PFSK-1 (cell line): ENCODE results near the gene CD160.

Experiments
- FOXP2 ChIP-seq: optimal IDR thresholded peaks from 2 replicates; pipeline ENCODE3; 2011; ENCODE audit warnings: borderline replicate concordance, control low read depth, inconsistent platforms; ENCODE audit not compliant: insufficient read depth; ENCODE audit errors: extremely low read length, extremely low read depth
- POLR2AphosphoS5 ChIP-seq: IDR thresholded peaks from 2 replicates; pipeline ENCODE4 v1.6.1; 2012; ENCODE audit warnings: low read depth, mild to moderate bottlenecking, control low read depth, low read length, moderate library complexity
- REST ChIP-seq, 2 experiments: IDR thresholded peaks; 2 replicates each; pipeline versions ENCODE4 v1.6.1 to v1.8.0; 2011 to 2012; ENCODE audit warnings: low read depth in 2 of 2, low read length in 2 of 2, control low read depth in 1 of 2, inconsistent platforms in 1 of 2, mild to moderate bottlenecking in 1 of 2, moderate library complexity in 1 of 2; ENCODE audit not compliant: insufficient read depth in 1 of 2
- SIN3A ChIP-seq: IDR thresholded peaks from 2 replicates; pipeline ENCODE4 v1.6.1; 2012; ENCODE audit warnings: mild to moderate bottlenecking, low read length, moderate library complexity, borderline replicate concordance; ENCODE audit not compliant: insufficient read depth
- TAF1 ChIP-seq: IDR thresholded peaks from 2 replicates; pipeline ENCODE4 v1.6.1; 2012; ENCODE audit warnings: low read length, control low read depth, borderline replicate concordance; ENCODE audit not compliant: insufficient read depth

Gene CD160

GRCh38 chr1:145695821-145696629 is 23.3 kb upstream of the CD160 start:
- TF ChIP-seq REST (IDR thresholded peaks at IDR 0.05; ENCODE audit: insufficient read depth in 1 of 2, low read depth in 2 of 2, low read length in 2 of 2) = no peak
- no peak for TF ChIP-seq TAF1
- TF ChIP-seq FOXP2 = no peak
- TF ChIP-seq SIN3A = no peak
- TF ChIP-seq POLR2AphosphoS5 = no peak

GRCh38 chr1:145696630-145696960 is 22.7 kb upstream of the CD160 start:
- TF ChIP-seq REST (IDR thresholded peaks at IDR 0.05; ENCODE audit: insufficient read depth in 1 of 2, low read depth in 2 of 2, low read length in 2 of 2) = no peak
- TF ChIP-seq POLR2AphosphoS5 = no peak
- TF ChIP-seq TAF1 = no peak
- no peak for TF ChIP-seq SIN3A
- TF ChIP-seq FOXP2 = no peak

DNA sequence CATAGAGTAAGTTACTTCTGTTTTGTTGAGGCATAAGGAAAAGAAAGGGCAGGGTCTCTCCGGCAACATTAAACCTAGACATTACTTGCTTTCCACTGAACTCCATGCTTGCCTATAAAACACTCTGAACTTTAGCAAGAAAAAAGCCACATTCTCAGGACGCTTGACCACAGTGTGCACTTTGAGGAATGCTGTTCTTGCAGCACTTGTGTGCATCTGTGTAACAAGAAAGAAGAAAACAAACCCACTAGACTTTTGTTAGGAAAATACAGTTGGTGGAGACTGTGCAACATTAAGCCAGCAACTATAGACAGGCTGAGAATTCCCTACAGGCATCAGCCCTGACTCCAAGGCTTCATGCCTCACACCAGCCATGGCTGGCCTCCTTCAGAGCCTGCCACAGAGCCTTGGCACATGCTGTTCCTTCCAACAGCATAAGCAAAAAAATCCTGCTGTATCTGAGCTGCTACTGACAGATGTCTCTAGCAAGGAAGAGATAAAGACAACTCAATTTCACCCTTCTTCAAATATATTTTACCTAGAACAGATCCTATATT is 17.9 kb upstream of the CD160 start:
- no peak for TF ChIP-seq TAF1
- TF ChIP-seq POLR2AphosphoS5 = no peak

DNA sequence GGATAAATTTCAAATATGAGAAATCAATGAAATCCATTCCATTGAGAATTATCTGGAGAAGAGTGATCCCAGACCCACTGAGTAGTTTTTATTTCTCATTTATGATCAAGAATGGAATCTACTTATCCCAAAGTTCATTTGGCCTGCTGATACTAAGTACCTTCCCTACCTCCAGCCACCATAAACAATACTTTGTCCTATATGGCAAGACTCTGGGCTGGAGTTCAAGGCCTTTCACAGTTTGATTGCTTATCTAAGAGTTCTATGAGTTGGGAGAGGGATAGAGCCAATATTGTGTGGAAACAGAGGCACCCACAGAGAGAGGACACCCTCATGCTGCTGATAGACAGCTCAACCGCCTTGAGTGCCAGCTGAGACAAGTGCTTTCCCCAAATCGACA is 17.2 kb upstream of the CD160 start:
- no peak for TF ChIP-seq FOXP2
- TF ChIP-seq SIN3A = no peak
- no peak for TF ChIP-seq TAF1
- TF ChIP-seq REST (IDR thresholded peaks at IDR 0.05; ENCODE audit: insufficient read depth in 1 of 2, low read depth in 2 of 2, low read length in 2 of 2) = no peak
- no peak for TF ChIP-seq POLR2AphosphoS5

DNA sequence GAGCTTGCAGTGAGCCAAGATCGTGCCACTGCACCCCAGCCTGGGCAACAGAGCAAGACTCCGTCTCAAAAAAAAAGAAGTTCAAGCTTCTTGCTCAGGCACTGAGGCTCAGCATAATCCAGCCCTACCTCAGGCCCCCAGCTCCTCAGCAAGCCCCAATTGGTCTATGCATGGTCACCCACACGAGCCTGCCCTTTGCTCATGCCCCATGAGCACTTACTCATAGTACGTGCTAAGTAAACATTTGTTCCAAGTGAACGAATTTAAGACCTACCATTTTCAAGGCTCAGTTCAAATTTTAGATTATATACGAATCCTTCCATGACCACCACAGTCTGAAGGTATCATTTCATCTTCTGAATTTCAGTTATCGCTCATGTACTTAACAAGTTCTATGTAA is 16.5 kb upstream of the CD160 start:
- no peak for TF ChIP-seq FOXP2
- no peak for TF ChIP-seq TAF1
- no peak for TF ChIP-seq POLR2AphosphoS5
- no peak for TF ChIP-seq SIN3A
- no peak for TF ChIP-seq REST (IDR thresholded peaks at IDR 0.05; ENCODE audit: insufficient read depth in 1 of 2, low read depth in 2 of 2, low read length in 2 of 2)
